Astrocyte (in vitro differentiated cells and primary cell): ENCODE results near the gene MEMO1.

Experiments
- EZH2 ChIP-seq: IDR thresholded peaks from 2 replicates; pipeline ENCODE4 v1.6.1; 2012; ENCODE audit warnings: mild to moderate bottlenecking, low read length, inconsistent platforms; ENCODE audit not compliant: insufficient read depth
- TF ChIP-seq, protein P1 (sequence below): IDR thresholded peaks from 2 replicates; pipeline ENCODE4 v1.5.1; 2011; ENCODE audit warnings: low read depth, mild to moderate bottlenecking, inconsistent platforms, low read length, moderate library complexity; ENCODE audit not compliant: insufficient read depth

- TF ChIP-seq, protein P1, sequence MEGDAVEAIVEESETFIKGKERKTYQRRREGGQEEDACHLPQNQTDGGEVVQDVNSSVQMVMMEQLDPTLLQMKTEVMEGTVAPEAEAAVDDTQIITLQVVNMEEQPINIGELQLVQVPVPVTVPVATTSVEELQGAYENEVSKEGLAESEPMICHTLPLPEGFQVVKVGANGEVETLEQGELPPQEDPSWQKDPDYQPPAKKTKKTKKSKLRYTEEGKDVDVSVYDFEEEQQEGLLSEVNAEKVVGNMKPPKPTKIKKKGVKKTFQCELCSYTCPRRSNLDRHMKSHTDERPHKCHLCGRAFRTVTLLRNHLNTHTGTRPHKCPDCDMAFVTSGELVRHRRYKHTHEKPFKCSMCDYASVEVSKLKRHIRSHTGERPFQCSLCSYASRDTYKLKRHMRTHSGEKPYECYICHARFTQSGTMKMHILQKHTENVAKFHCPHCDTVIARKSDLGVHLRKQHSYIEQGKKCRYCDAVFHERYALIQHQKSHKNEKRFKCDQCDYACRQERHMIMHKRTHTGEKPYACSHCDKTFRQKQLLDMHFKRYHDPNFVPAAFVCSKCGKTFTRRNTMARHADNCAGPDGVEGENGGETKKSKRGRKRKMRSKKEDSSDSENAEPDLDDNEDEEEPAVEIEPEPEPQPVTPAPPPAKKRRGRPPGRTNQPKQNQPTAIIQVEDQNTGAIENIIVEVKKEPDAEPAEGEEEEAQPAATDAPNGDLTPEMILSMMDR = no peak
- TF ChIP-seq EZH2 = no peak
Measured at GRCh38 chr2:31893094-31893493, 117.7 kb downstream of the MEMO1 start.
